Rectal smooth muscle tissue (tissue), 1 donor: Measurements from ENCODE around the gene SEMA4D.

Experiments used
- H3K27ac ChIP-seq: one replicate; pipeline ENCODE4 v1.7.0; 2013; ENCODE audit warnings: low read depth, low read length, inconsistent platforms
- H3K27me3 ChIP-seq: one replicate; pipeline ENCODE4 v1.7.0; 2013; ENCODE audit warnings: low read length; ENCODE audit not compliant: control insufficient read depth, insufficient read depth
- H3K36me3 ChIP-seq: one replicate; pipeline ENCODE4 v1.7.0; 2013; ENCODE audit warnings: low read length; ENCODE audit not compliant: control insufficient read depth, insufficient read depth
- H3K4me1 ChIP-seq: one replicate; pipeline ENCODE4 v1.7.0; 2013; ENCODE audit warnings: low read length; ENCODE audit not compliant: control insufficient read depth, insufficient read depth
- H3K4me3 ChIP-seq: one replicate; pipeline ENCODE4 v1.7.0; 2013; ENCODE audit warnings: low read length
- H3K9ac ChIP-seq: one replicate; pipeline ENCODE4 v1.7.0; 2013; ENCODE audit warnings: low read length

SEMA4D gene

DNA sequence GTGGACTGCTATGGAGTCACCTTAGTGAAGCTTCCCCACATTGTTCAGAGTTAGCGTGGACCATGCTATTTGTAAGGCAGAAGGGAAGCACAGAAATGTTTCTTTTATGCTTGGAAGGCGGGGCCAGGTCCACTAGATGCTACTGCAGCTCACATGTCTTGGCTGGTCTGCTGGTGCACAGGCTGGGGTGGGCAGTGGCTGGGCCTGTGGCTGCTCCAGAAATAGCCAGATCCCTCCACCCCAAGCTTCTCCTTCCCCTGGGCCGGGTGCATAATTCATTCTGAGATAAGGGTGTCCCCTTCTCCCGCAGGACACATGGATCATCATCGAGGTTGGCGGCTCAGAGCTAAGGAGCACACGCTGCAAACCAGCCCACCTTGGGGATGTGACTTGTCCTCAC is 14.5 kb upstream of the SEMA4D start:
- Histone ChIP-seq H3K4me3 (no peak overlapping the region), H3K27ac (no peak overlapping the region), H3K4me1 (no peaks in the 10 kb centered on the region), H3K36me3 (no peaks in the 10 kb centered on the region), H3K27me3 (no peaks in the 10 kb centered on the region), H3K9ac (no peak overlapping the region)

GRCh38 chr9:89508951-89509615 is 11.2 kb upstream of the SEMA4D start:
- Histone ChIP-seq H3K27ac (no peak overlapping the region), H3K27me3 (no peaks in the 10 kb centered on the region), H3K36me3 (no peaks in the 10 kb centered on the region), H3K4me3 (no peak overlapping the region), H3K9ac (no peak overlapping the region), H3K4me1 (no peaks in the 10 kb centered on the region)

- H3K4me1 ChIP-seq = no peaks in the 10 kb centered on the region
Observed at GRCh38 chr9:89505911-89506310, 8.0 kb upstream of the SEMA4D start.

GRCh38 chr9:89505048-89505447 is 7.1 kb upstream of the SEMA4D start:
- Histone ChIP-seq H3K27ac (no peak overlapping the region), H3K9ac (no peak overlapping the region), H3K4me1 (no peaks in the 10 kb centered on the region), H3K36me3 (no peaks in the 10 kb centered on the region), H3K27me3 (no peaks in the 10 kb centered on the region), H3K4me3 (no peak overlapping the region)

More at GRCh38 chr9:89505911-89506310, 8.0 kb upstream of the SEMA4D start:
- H3K36me3 ChIP-seq = no peaks in the 10 kb centered on the region
- H3K4me3 ChIP-seq = no peak overlapping the region
- H3K27ac ChIP-seq = no peak overlapping the region
- H3K9ac ChIP-seq = no peak overlapping the region
- H3K27me3 ChIP-seq = no peaks in the 10 kb centered on the region

DNA sequence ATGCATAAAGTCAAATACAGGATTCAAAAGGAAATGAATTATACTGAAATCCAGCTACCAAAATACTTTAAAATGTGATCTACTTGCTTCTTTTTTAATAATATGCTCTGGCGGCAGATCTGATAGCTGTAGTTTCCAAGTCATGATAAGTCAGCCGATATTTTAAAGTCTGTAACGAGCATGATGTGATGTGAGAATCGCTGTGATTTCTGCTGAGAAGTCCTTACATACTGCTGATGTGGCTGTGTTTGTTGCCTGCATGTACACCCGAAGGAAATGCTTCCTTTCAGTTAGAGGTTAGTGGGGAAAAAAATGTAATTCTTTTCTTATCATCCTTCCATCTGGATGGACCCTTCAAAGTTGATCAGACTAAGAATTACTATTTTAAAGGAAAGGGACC is 4.8 kb upstream of the SEMA4D start:
- no peak overlapping the region for H3K9ac ChIP-seq
- H3K27me3 ChIP-seq = no peaks in the 10 kb centered on the region
- no peak overlapping the region for H3K4me3 ChIP-seq
- H3K27ac ChIP-seq = no peak overlapping the region
- no peaks in the 10 kb centered on the region for H3K36me3 ChIP-seq
- H3K4me1 ChIP-seq = peaks cover 3% of the 10 kb centered on the region

DNA sequence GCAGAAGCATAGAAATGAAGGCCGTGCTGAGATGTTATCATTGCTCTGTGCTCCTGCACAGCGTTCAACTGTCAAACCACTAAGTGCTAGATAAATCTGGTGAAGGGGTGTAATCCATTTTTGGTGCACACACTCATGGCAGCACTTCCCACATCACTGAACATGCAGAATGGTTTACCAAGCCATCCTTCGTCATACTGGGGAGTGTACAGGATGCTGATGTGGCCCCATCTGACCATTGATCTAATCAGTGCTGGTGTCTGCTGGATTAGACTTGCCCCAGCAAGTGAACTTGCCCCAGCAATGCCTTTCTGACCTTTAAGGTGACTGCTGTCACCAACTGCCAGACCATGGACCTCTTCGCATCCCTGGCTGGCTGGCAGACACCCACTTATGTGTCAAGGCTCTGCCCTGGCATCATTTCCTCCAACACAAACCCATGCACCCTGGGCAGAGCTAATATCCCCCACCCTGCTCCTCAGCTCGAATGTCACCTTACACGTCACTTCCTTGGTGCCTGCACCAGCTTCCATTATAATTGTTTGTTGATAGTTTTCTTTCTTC is 4.2 kb upstream of the SEMA4D start:
- Histone ChIP-seq H3K27ac (no peak overlapping the region), H3K4me3 (no peak overlapping the region), H3K4me1 (peaks cover 3% of the 10 kb centered on the region), H3K9ac (no peak overlapping the region), H3K27me3 (no peaks in the 10 kb centered on the region), H3K36me3 (no peaks in the 10 kb centered on the region)

DNA sequence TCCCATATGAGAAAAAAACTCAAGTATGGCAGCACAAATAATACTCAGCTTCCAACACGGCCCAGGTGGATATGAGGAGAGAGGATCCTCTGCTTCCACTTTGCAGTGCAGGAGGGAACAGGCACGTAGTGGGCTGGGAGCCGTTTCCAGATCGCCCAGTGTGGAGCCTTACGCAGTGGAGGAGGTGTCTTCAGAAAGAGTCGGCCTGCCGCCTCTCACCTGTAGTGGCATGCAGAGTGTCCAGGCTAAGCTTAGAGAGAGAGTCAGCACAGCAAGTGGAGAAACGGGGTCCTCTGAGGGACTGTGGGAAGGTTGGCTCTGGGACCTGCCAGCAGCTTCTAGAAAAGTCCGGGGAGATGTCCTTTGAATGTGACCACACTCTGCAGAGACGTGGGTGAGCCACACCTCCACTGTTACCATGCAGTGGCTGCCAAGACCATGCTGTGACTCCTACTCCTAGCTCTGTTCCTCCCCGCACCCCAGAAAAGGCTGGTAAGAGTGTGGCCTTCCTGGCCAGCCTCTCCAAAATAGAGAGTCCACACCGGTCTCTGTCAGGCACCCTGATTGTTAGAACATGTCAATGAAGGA is 3.5 kb upstream of the SEMA4D start:
- Histone ChIP-seq H3K36me3 (no peaks in the 10 kb centered on the region), H3K4me3 (no peak overlapping the region), H3K9ac (no peak overlapping the region), H3K27ac (no peak overlapping the region), H3K4me1 (peaks cover 3% of the 10 kb centered on the region), H3K27me3 (no peaks in the 10 kb centered on the region)

DNA sequence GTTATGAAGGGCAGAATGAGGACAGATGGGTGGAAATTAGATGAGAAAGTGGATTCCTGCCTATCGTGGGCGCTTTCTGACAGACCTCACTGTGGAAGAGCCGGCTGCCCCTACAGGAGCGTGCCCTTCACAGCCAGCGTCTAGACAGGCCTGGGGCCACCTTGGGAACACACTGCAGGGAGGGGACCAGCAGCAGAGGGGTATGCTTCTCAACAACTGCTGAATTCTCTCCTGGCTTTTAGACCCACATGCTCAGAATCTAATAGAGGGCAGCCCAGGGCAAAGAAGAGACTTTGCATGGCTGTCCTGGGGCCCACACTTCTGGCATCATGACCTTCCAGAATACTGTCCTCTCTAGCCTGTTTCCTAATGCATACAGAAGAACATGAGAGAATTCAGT is 2.1 kb upstream of the SEMA4D start:
- no peaks in the 10 kb centered on the region for H3K36me3 ChIP-seq
- H3K27me3 ChIP-seq = no peaks in the 10 kb centered on the region
- no peak overlapping the region for H3K9ac ChIP-seq
- H3K27ac ChIP-seq = no peak overlapping the region
- peaks cover 3% of the 10 kb centered on the region for H3K4me1 ChIP-seq
- H3K4me3 ChIP-seq = no peak overlapping the region

GRCh38 chr9:89498852-89499480 is 1.1 kb upstream of the SEMA4D start:
- Histone ChIP-seq H3K4me1 (peaks cover 3% of the 10 kb centered on the region), H3K36me3 (no peaks in the 10 kb centered on the region), H3K27me3 (no peaks in the 10 kb centered on the region), H3K9ac (no peak overlapping the region), H3K27ac (no peak overlapping the region), H3K4me3 (no peak overlapping the region)

- no peaks in the 10 kb centered on the region for H3K27me3 ChIP-seq
- H3K9ac ChIP-seq = no peak overlapping the region
- peak overlapping the region; percentile 67 for H3K4me3 ChIP-seq
- H3K4me1 ChIP-seq = peaks cover 3% of the 10 kb centered on the region
- no peak overlapping the region for H3K27ac ChIP-seq
- no peaks in the 10 kb centered on the region for H3K36me3 ChIP-seq
Observed at GRCh38 chr9:89497257-89497963, 503 bp downstream of the SEMA4D start.

DNA sequence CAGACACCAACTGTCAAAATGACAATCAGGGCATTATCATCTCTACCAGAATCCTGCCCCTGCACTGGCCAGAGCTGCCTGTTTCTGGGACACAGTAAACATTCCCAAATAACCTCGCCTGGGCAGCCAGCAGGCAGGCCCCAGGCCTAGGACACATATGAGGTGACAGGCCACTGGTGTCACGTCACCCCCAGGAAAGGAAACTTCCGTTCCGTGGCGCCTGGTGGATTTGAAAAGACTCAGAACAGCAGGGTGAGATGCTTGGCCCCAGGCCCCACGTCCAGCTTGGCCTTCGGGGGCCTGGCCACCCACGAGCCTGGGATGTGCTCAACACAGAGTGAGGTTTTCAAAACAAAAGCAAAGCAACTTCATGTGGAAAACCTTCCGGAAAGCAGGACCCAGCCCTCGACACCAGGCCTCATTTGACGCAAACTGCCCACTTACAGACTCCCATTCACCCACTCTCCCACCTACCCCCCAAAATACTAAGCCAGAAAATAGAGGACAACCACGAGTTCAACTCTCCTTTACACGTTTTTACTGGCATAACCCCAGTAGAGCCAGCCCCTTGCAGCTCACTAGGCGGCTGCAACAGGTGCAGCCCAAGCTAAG is 1.2 kb downstream of the SEMA4D start:
- Histone ChIP-seq H3K36me3 (no peaks in the 10 kb centered on the region), H3K27ac (no peak overlapping the region), H3K4me1 (peaks cover 3% of the 10 kb centered on the region), H3K4me3 (peak overlapping the region; percentile 67), H3K9ac (no peak overlapping the region), H3K27me3 (no peaks in the 10 kb centered on the region)
